BLaER1 (cell line): ENCODE results near the gene KLHL35.
A peak's percentile ranks its signal among the peaks of the same experiment; 100 is the strongest.
"Not testable (repeated sequence)": the region's sequence is repeated elsewhere in the genome, so short reads cannot be mapped to it uniquely, and the experiment has no call there.

Experiments used
- H3K27ac ChIP-seq: shearing (Covaris generic); formaldehyde crosslinking; 2 replicates; pipeline ENCODE4 v1.8.1; 2022
- H3K27me3 ChIP-seq: shearing (Covaris generic); formaldehyde crosslinking; 2 replicates; pipeline ENCODE4 v1.8.1; 2022
- H3K36me3 ChIP-seq: shearing (Covaris generic); formaldehyde crosslinking; 2 replicates; pipeline ENCODE4 v1.8.1; 2022
- H3K4me1 ChIP-seq: shearing (Covaris generic); formaldehyde crosslinking; 2 replicates; pipeline ENCODE4 v1.8.1; 2022
- H3K4me2 ChIP-seq: shearing (Covaris generic); formaldehyde crosslinking; 2 replicates; pipeline ENCODE4 v1.8.1; 2022
- H3K4me3 ChIP-seq: shearing (Covaris generic); formaldehyde crosslinking; 2 replicates; pipeline ENCODE4 v1.8.1; 2022
- H3K9ac ChIP-seq: shearing (Covaris generic); formaldehyde crosslinking; 2 replicates; pipeline ENCODE4 v1.8.1; 2022
- H3K9me3 ChIP-seq: shearing (Covaris generic); formaldehyde crosslinking; 2 replicates; pipeline ENCODE4 v1.8.1; 2022
- H4K20me1 ChIP-seq: shearing (Covaris generic); formaldehyde crosslinking; 2 replicates; pipeline ENCODE4 v1.8.1; 2022
- Cebpa-rat ChIP-seq: shearing (Covaris generic); IDR thresholded peaks from 2 replicates; pipeline ENCODE4 v1.8.1; 2022

KLHL35 gene

GRCh38 chr11:75384438-75385080 is 48.4 kb downstream of the KLHL35 start:
- TF ChIP-seq Cebpa-rat: no peak
- H3K27ac ChIP-seq: no peak overlapping the region
- no peaks in the 10 kb centered on the region for H3K9me3 ChIP-seq
- H3K4me3 ChIP-seq: no peak overlapping the region
- peaks cover 37% of the 10 kb centered on the region for H3K4me1 ChIP-seq
- no peaks in the 10 kb centered on the region for H3K27me3 ChIP-seq
- H4K20me1 ChIP-seq: no peaks in the 10 kb centered on the region
- H3K9ac ChIP-seq: no peak overlapping the region
- no peaks in the 10 kb centered on the region for H3K36me3 ChIP-seq
- H3K4me2 ChIP-seq: peak overlapping the region; percentile 63

DNA sequence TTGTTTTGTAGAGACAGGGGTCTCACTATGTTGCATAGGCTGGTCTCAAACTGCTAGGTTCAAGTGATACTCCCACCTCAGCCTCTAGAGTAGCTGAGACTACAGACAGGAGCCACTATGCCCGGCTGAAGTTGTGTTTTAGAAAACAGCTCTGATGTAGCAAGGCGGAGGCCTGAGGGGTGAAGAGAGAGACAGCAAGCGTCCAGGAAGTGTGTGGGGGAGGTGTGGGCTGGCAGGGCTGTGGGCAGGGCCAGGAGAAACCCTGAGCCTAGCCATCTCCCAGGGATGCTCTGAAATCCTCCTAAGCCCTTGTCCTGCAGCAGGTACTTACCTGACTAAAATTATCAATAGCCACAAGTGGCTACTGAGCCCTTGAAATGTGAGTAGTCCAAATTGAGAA is 49.8 kb downstream of the KLHL35 start:
- H3K4me3 ChIP-seq: no peak overlapping the region
- H3K4me2 ChIP-seq: peak overlapping the region; percentile 63
- H3K4me1 ChIP-seq: peaks cover 32% of the 10 kb centered on the region
- no peak for TF ChIP-seq Cebpa-rat
- H3K27me3 ChIP-seq: no peaks in the 10 kb centered on the region
- H4K20me1 ChIP-seq: no peaks in the 10 kb centered on the region
- H3K36me3 ChIP-seq: no peaks in the 10 kb centered on the region
- H3K9me3 ChIP-seq: no peaks in the 10 kb centered on the region
- H3K27ac ChIP-seq: peak overlapping the region; percentile 60
- peak overlapping the region; percentile 47 for H3K9ac ChIP-seq

GRCh38 chr11:75380716-75381420 is 52.1 kb downstream of the KLHL35 start:
- Histone ChIP-seq H3K36me3 (no peaks in the 10 kb centered on the region), H3K27ac (peak overlapping the region; percentile 46; the same call in 1 of the 2 replicates), H3K4me1 (peaks cover 32% of the 10 kb centered on the region), H4K20me1 (no peaks in the 10 kb centered on the region), H3K9ac (0 out of 2 replicates have a peak overlapping the region, but pooled peaks have one; percentile 19), H3K4me2 (0 out of 2 replicates have a peak overlapping the region, but pooled peaks have one; percentile 3), H3K4me3 (no peak overlapping the region), H3K27me3 (no peaks in the 10 kb centered on the region), H3K9me3 (no peaks in the 10 kb centered on the region)
- no peak for TF ChIP-seq Cebpa-rat

- H3K9me3 ChIP-seq: no peaks in the 10 kb centered on the region
- no peaks in the 10 kb centered on the region for H3K27me3 ChIP-seq
- H3K4me2 ChIP-seq: no peak overlapping the region
- no peak for TF ChIP-seq Cebpa-rat
- no peaks in the 10 kb centered on the region for H4K20me1 ChIP-seq
- H3K4me1 ChIP-seq: peaks cover 32% of the 10 kb centered on the region
- no peak overlapping the region for H3K27ac ChIP-seq
- H3K4me3 ChIP-seq: no peak overlapping the region
- H3K36me3 ChIP-seq: no peaks in the 10 kb centered on the region
- no peak overlapping the region for H3K9ac ChIP-seq
Observed at GRCh38 chr11:75380245-75380644, 52.8 kb downstream of the KLHL35 start.

GRCh38 chr11:75378776-75379175 is 54.2 kb downstream of the KLHL35 start:
- peaks cover 20% of the 10 kb centered on the region for H3K4me1 ChIP-seq
- not testable (repeated sequence) for H3K9me3 ChIP-seq, H3K4me2 ChIP-seq, H3K27me3 ChIP-seq, H3K4me3 ChIP-seq, H3K9ac ChIP-seq, H4K20me1 ChIP-seq, H3K27ac ChIP-seq, H3K36me3 ChIP-seq

GRCh38 chr11:75376175-75376574 is 56.8 kb downstream of the KLHL35 start:
- H3K4me3 ChIP-seq: no peak overlapping the region
- no peak overlapping the region for H3K4me2 ChIP-seq
- peaks cover 8% of the 10 kb centered on the region for H3K4me1 ChIP-seq
- H3K27me3 ChIP-seq: no peaks in the 10 kb centered on the region
- H3K27ac ChIP-seq: no peak overlapping the region
- H3K9ac ChIP-seq: no peak overlapping the region
- H4K20me1 ChIP-seq: no peaks in the 10 kb centered on the region
- TF ChIP-seq Cebpa-rat: no peak
- H3K36me3 ChIP-seq: no peaks in the 10 kb centered on the region
- H3K9me3 ChIP-seq: no peaks in the 10 kb centered on the region

DNA sequence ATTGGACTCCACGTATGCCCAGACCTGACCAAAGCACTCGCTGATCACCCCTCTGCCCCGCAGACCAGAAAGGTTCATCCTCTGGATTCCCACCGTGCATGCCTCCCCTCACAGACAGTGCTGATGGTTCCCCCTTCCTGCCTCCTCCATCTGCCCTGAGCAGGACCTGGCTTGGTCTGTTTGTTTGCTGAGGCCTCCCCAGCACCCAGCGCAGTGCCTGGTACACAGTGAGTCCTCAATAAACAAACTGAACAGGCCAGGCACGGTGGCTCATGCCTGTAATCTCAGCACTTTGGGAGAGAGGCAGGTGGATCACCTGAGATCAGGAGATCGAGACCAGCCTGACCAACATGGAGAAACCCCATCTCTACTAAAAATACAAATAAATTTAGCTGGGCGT is 57.4 kb downstream of the KLHL35 start:
- H3K4me3 ChIP-seq: no peak overlapping the region
- no peak overlapping the region for H3K27ac ChIP-seq
- H3K4me1 ChIP-seq: peaks cover 2% of the 10 kb centered on the region
- no peaks in the 10 kb centered on the region for H3K9me3 ChIP-seq
- no peaks in the 10 kb centered on the region for H3K27me3 ChIP-seq
- no peak for TF ChIP-seq Cebpa-rat
- H4K20me1 ChIP-seq: no peaks in the 10 kb centered on the region
- H3K9ac ChIP-seq: no peak overlapping the region
- no peak overlapping the region for H3K4me2 ChIP-seq
- H3K36me3 ChIP-seq: no peaks in the 10 kb centered on the region

GRCh38 chr11:75374646-75375045 is 58.4 kb downstream of the KLHL35 start:
- no peak for TF ChIP-seq Cebpa-rat
- no peak overlapping the region for H3K4me2 ChIP-seq
- H3K9me3 ChIP-seq: no peaks in the 10 kb centered on the region
- H3K36me3 ChIP-seq: no peaks in the 10 kb centered on the region
- no peaks in the 10 kb centered on the region for H3K27me3 ChIP-seq
- peaks cover 8% of the 10 kb centered on the region for H3K4me1 ChIP-seq
- H3K4me3 ChIP-seq: no peak overlapping the region
- no peak overlapping the region for H3K9ac ChIP-seq
- H4K20me1 ChIP-seq: no peaks in the 10 kb centered on the region
- no peak overlapping the region for H3K27ac ChIP-seq

DNA sequence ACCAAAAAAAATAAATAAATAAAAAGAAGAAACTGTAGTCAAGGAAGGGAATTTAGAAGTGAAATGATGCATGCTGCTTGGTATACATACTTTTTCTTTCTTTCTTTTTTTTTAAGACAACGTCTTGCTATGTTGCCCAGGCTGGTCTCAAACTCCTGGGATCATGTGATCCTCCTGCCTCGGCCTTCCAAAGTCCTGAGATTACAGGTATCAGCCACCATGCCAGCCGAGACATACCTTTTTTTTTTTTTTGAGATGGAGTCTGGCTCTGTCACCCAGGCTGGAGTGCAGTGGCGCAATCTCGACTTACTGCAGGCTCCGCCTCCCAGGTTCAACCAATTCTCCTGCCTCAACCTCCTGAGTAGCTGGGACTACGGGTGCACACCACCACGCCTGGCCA is 59.8 kb downstream of the KLHL35 start:
- no peak for TF ChIP-seq Cebpa-rat
- Histone ChIP-seq H3K4me3 (no peak overlapping the region), H3K36me3 (no peaks in the 10 kb centered on the region), H3K4me2 (no peak overlapping the region), H3K9ac (no peak overlapping the region), H3K27me3 (no peaks in the 10 kb centered on the region), H4K20me1 (no peaks in the 10 kb centered on the region), H3K4me1 (peaks cover 14% of the 10 kb centered on the region), H3K9me3 (peaks cover 7% of the 10 kb centered on the region), H3K27ac (no peak overlapping the region)
